ENCODE measurements around the gene SRPRB.

SRPRB gene

DNA sequence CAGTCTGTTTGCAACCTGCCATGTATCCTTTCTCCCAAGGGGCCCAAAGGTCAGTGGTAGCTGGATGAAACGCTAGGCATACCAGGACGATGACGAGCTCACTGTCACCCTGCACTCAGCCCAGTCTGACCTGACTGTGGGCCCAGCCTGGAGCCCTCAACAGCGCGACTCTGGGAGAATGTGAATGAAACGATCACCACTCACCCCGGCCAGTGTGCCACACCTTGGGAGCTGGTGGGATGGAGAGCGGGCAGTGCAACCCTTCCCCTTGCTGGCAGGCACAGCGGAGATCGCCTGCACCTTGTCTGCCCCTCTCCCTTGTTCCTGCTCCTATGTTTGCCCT, 27.2 kb downstream of the SRPRB start:
- no peak overlapping the region for H3K4me3 ChIP-seq (ENCODE audit: low read length in 2 of 2)
- WGBS, 2 donors (ENCODE audit: extremely low coverage in 2 of 2, insufficient read length in 2 of 2, insufficient replicate concordance in 1 of 2), result no CpG with 5 or more reads among the region's 10 CpGs
- no peak overlapping the region for H3K18ac ChIP-seq (ENCODE audit: low read length)
- H3K14ac ChIP-seq (ENCODE audit: low read length), result no peak overlapping the region
- H3K4me1 ChIP-seq (ENCODE audit: control insufficient read depth in 2 of 2, insufficient read depth in 1 of 2, low read depth in 1 of 2, low read length in 2 of 2), result no peaks in the 10 kb centered on the region
- H2BK12ac ChIP-seq (ENCODE audit: low read length), result no peak overlapping the region
- H3K27ac ChIP-seq (replicated peaks; ENCODE audit: low read length), result no peak overlapping the region
- no peak overlapping the region for H3K4ac ChIP-seq (ENCODE audit: low read length)
- no peak overlapping the region for H3K23ac ChIP-seq (ENCODE audit: low read depth, low read length, poor library complexity)
- no peak overlapping the region for H2BK15ac ChIP-seq (ENCODE audit: low read length)
- H4K8ac ChIP-seq (ENCODE audit: low read depth, low read length), result no peak overlapping the region
- H4K91ac ChIP-seq (ENCODE audit: low read depth, low read length, poor library complexity), result no peak overlapping the region
- no peak overlapping the region for H3K4me2 ChIP-seq (ENCODE audit: insufficient read depth, low read length, poor library complexity, severe bottlenecking)
- H3K27me3 ChIP-seq (ENCODE audit: control insufficient read depth in 3 of 3, insufficient read depth in 3 of 3, low read depth in 1 of 3, low read length in 3 of 3), result peaks cover 0 to 24% (median 0%) of the 10 kb centered on the region in 3 experiments
- no peak for DNase-seq (ENCODE audit: low spot score)
- H3K9ac ChIP-seq (ENCODE audit: low read depth, low read length, poor library complexity), result no peak overlapping the region
- H2AK5ac ChIP-seq (ENCODE audit: low read depth, low read length), result no peak overlapping the region
- H3K36me3 ChIP-seq (replicated peaks in 1 of 2; ENCODE audit: control insufficient read depth in 2 of 2, insufficient read depth in 2 of 2, low read length in 2 of 2), result peaks cover 0 to 12% of the 10 kb centered on the region in 2 donors
- no peak overlapping the region for H2AFZ ChIP-seq (ENCODE audit: low read length)
- peaks cover 0 to 2% of the 10 kb centered on the region in 2 donors for H3K9me3 ChIP-seq (replicated peaks in 1 of 2; ENCODE audit: control insufficient read depth in 2 of 2, insufficient read depth in 1 of 2, low read depth in 1 of 2, low read length in 2 of 2)
- H2BK120ac ChIP-seq (ENCODE audit: low read depth, low read length), result no peak overlapping the region
- H2BK5ac ChIP-seq (ENCODE audit: low read length), result no peak overlapping the region
- no peaks in the 10 kb centered on the region for H3K79me1 ChIP-seq (ENCODE audit: low read depth, low read length)

DNA sequence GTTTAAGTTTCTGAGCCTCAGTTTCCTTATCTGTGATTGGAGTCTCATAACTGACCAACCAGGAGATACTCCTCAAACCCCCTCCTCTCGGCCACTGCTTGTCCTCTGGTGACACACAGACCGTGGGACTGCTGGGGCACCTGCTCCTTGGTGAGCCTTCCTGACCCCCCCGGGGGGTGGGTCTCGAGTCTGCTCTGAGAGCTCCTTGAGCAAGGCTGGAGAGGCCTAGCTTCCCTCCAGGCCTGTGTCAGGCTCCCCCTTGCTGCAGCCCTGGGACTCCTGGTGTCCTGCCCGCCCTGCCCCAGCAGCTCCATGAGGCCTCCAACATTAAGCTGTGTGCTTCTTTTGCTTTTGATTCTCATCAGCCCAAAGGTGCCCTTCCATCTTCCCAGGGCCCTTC, 27.7 kb downstream of the SRPRB start:
- H4K8ac ChIP-seq (ENCODE audit: low read depth, low read length), result no peak overlapping the region
- no peak overlapping the region for H2AFZ ChIP-seq (ENCODE audit: low read length)
- no peak overlapping the region for H3K18ac ChIP-seq (ENCODE audit: low read length)
- H2BK15ac ChIP-seq (ENCODE audit: low read length), result no peak overlapping the region
- no peak overlapping the region for H3K27ac ChIP-seq (replicated peaks; ENCODE audit: low read length)
- H3K4me3 ChIP-seq (ENCODE audit: low read length in 2 of 2), result no peak overlapping the region
- peaks cover 0 to 15% of the 10 kb centered on the region in 2 donors for H3K36me3 ChIP-seq (replicated peaks in 1 of 2; ENCODE audit: control insufficient read depth in 2 of 2, insufficient read depth in 2 of 2, low read length in 2 of 2)
- H3K4ac ChIP-seq (ENCODE audit: low read length), result no peak overlapping the region
- no peak overlapping the region for H3K4me2 ChIP-seq (ENCODE audit: insufficient read depth, low read length, poor library complexity, severe bottlenecking)
- no peak overlapping the region for H2BK120ac ChIP-seq (ENCODE audit: low read depth, low read length)
- no peak overlapping the region for H4K91ac ChIP-seq (ENCODE audit: low read depth, low read length, poor library complexity)
- no peak overlapping the region for H3K9ac ChIP-seq (ENCODE audit: low read depth, low read length, poor library complexity)
- no peak overlapping the region for H3K14ac ChIP-seq (ENCODE audit: low read length)
- peaks cover 0 to 24% (median 0%) of the 10 kb centered on the region in 3 experiments for H3K27me3 ChIP-seq (ENCODE audit: control insufficient read depth in 3 of 3, insufficient read depth in 3 of 3, low read depth in 1 of 3, low read length in 3 of 3)
- no CpG with 5 or more reads among the region's 5 CpGs for WGBS, 2 donors (ENCODE audit: extremely low coverage in 2 of 2, insufficient read length in 2 of 2, insufficient replicate concordance in 1 of 2)
- H2BK5ac ChIP-seq (ENCODE audit: low read length), result no peak overlapping the region
- no peaks in the 10 kb centered on the region for H3K4me1 ChIP-seq (ENCODE audit: control insufficient read depth in 2 of 2, insufficient read depth in 1 of 2, low read depth in 1 of 2, low read length in 2 of 2)
- H2AK5ac ChIP-seq (ENCODE audit: low read depth, low read length), result no peak overlapping the region
- DNase-seq (ENCODE audit: low spot score), result no peak
- H3K9me3 ChIP-seq (replicated peaks in 1 of 2; ENCODE audit: control insufficient read depth in 2 of 2, insufficient read depth in 1 of 2, low read depth in 1 of 2, low read length in 2 of 2), result peaks cover 0 to 2% of the 10 kb centered on the region in 2 donors
- no peak overlapping the region for H3K23ac ChIP-seq (ENCODE audit: low read depth, low read length, poor library complexity)
- H3K79me1 ChIP-seq (ENCODE audit: low read depth, low read length), result no peaks in the 10 kb centered on the region
- no peak overlapping the region for H2BK12ac ChIP-seq (ENCODE audit: low read length)

DNA sequence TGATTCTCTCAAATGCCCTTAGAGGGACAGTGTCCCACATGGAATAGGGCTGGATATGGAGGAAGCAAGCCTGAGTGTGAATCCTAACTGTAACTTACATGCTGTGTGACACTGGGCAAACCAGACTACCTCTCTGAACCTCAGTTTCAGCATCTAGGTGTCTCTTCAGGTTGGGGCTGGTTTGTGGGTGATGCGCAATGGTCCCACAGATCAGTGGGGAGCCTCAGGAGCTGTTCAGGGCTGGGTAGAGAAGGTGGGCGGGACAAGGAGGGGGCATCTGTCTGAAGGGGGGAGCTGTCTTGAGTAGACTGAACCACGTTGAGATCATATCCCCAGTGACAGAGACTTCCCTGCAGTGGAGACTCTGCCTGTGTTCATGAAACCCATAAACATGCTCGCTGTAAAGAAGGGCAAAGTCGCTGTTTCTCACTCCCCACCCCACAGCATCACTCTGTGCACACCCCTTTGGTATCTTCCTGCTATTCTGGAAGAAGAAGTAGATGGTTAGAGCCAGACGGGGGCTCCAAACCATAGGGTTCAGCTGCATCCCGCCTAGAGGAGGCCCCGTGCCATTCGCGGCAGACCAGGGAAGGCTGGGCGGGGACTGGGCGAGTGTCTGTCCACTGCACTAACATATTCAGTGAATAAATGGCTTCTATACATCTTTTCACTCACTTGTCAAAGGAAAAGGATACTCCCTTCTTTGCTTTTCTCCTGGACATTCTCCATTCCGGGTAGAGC, 28.4 kb downstream of the SRPRB start:
- Histone ChIP-seq H3K79me1 (ENCODE audit: low read depth, low read length) (no peaks in the 10 kb centered on the region), H2AK5ac (ENCODE audit: low read depth, low read length) (no peak overlapping the region), H3K27ac (replicated peaks; ENCODE audit: low read length) (no peak overlapping the region), H2BK120ac (ENCODE audit: low read depth, low read length) (no peak overlapping the region), H3K9ac (ENCODE audit: low read depth, low read length, poor library complexity) (no peak overlapping the region), H3K23ac (ENCODE audit: low read depth, low read length, poor library complexity) (no peak overlapping the region), H3K4me1 (ENCODE audit: control insufficient read depth in 2 of 2, insufficient read depth in 1 of 2, low read depth in 1 of 2, low read length in 2 of 2) (no peaks in the 10 kb centered on the region), H2AFZ (ENCODE audit: low read length) (no peak overlapping the region), H4K91ac (ENCODE audit: low read depth, low read length, poor library complexity) (no peak overlapping the region), H3K18ac (ENCODE audit: low read length) (no peak overlapping the region), H3K14ac (ENCODE audit: low read length) (no peak overlapping the region), H4K8ac (ENCODE audit: low read depth, low read length) (no peak overlapping the region), H2BK12ac (ENCODE audit: low read length) (no peak overlapping the region), H2BK5ac (ENCODE audit: low read length) (no peak overlapping the region), H3K36me3 (replicated peaks in 1 of 2; ENCODE audit: control insufficient read depth in 2 of 2, insufficient read depth in 2 of 2, low read length in 2 of 2) (peaks cover 0 to 18% of the 10 kb centered on the region in 2 donors), H3K9me3 (replicated peaks in 1 of 2; ENCODE audit: control insufficient read depth in 2 of 2, insufficient read depth in 1 of 2, low read depth in 1 of 2, low read length in 2 of 2) (peaks cover 0 to 2% of the 10 kb centered on the region in 2 donors), H3K27me3 (ENCODE audit: control insufficient read depth in 3 of 3, insufficient read depth in 3 of 3, low read depth in 1 of 3, low read length in 3 of 3) (peaks cover 0 to 20% (median 0%) of the 10 kb centered on the region in 3 experiments), H3K4me3 (ENCODE audit: low read length in 2 of 2) (no peak overlapping the region), H3K4ac (ENCODE audit: low read length) (no peak overlapping the region), H3K4me2 (ENCODE audit: insufficient read depth, low read length, poor library complexity, severe bottlenecking) (no peak overlapping the region), H2BK15ac (ENCODE audit: low read length) (no peak overlapping the region)
- no CpG with 5 or more reads among the region's 13 CpGs for WGBS, 2 donors (ENCODE audit: extremely low coverage in 2 of 2, insufficient read length in 2 of 2, insufficient replicate concordance in 1 of 2)
- DNase-seq (ENCODE audit: low spot score), result no peak

DNA sequence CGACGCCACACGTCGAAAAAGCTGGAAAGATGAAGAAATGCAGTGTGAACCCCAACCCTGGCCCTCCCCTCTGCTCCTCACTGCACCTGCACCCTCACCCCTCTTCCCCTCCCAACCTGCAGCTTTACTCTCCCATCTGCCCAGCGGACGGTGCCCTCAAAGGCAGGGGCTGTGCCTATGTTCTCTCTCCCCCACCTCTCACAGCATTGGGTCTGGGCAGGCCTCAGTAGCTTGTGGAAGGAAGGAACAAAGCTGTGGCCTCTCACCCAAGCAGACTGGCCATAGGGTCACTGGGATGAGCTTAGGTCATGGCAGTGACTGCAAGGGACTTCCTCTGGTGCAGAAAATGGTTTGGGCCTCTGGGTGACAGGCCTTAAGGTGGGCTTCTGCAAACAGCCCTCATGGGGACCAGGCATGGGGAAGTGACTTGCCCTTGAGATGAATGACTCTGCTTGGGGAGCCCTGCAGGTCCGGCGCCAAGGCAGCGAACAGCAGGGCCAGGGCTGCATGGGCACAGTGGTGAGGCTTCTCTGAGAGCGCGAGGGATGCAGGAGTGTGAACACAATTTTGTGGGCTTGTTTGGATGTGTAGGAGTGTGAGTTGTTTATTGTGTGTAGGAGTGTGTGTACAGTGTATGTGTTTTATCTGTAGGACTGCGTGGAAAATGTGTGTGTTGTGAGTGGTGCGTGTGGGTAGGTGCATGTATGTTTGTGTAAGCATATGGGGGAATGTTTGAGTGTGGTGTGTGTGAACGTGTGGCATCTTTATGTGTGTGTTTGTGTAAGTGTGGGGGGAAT, 29.2 kb downstream of the SRPRB start:
- H3K27ac ChIP-seq (replicated peaks; ENCODE audit: low read length), result no peak overlapping the region
- H3K23ac ChIP-seq (ENCODE audit: low read depth, low read length, poor library complexity), result no peak overlapping the region
- H2BK12ac ChIP-seq (ENCODE audit: low read length), result no peak overlapping the region
- H2BK5ac ChIP-seq (ENCODE audit: low read length), result no peak overlapping the region
- no peaks in the 10 kb centered on the region for H3K79me1 ChIP-seq (ENCODE audit: low read depth, low read length)
- no peaks in the 10 kb centered on the region for H3K4me1 ChIP-seq (ENCODE audit: control insufficient read depth in 2 of 2, insufficient read depth in 1 of 2, low read depth in 1 of 2, low read length in 2 of 2)
- H3K4me2 ChIP-seq (ENCODE audit: insufficient read depth, low read length, poor library complexity, severe bottlenecking), result no peak overlapping the region
- no peak overlapping the region for H4K8ac ChIP-seq (ENCODE audit: low read depth, low read length)
- H3K36me3 ChIP-seq (replicated peaks in 1 of 2; ENCODE audit: control insufficient read depth in 2 of 2, insufficient read depth in 2 of 2, low read length in 2 of 2), result peaks cover 0 to 23% of the 10 kb centered on the region in 2 donors
- no peak overlapping the region for H3K4ac ChIP-seq (ENCODE audit: low read length)
- no peak overlapping the region for H3K14ac ChIP-seq (ENCODE audit: low read length)
- H4K91ac ChIP-seq (ENCODE audit: low read depth, low read length, poor library complexity), result no peak overlapping the region
- H3K9ac ChIP-seq (ENCODE audit: low read depth, low read length, poor library complexity), result peak overlapping the region; percentile 65
- H3K9me3 ChIP-seq (replicated peaks in 1 of 2; ENCODE audit: control insufficient read depth in 2 of 2, insufficient read depth in 1 of 2, low read depth in 1 of 2, low read length in 2 of 2), result peaks cover 0 to 2% of the 10 kb centered on the region in 2 donors
- H2AK5ac ChIP-seq (ENCODE audit: low read depth, low read length), result no peak overlapping the region
- no peak overlapping the region for H3K4me3 ChIP-seq (ENCODE audit: low read length in 2 of 2)
- no peak for DNase-seq (ENCODE audit: low spot score)
- H3K27me3 ChIP-seq (ENCODE audit: control insufficient read depth in 3 of 3, insufficient read depth in 3 of 3, low read depth in 1 of 3, low read length in 3 of 3), result peaks cover 0 to 20% (median 0%) of the 10 kb centered on the region in 3 experiments
- no peak overlapping the region for H2AFZ ChIP-seq (ENCODE audit: low read length)
- no peak overlapping the region for H3K18ac ChIP-seq (ENCODE audit: low read length)
- H2BK120ac ChIP-seq (ENCODE audit: low read depth, low read length), result no peak overlapping the region
- no peak overlapping the region for H2BK15ac ChIP-seq (ENCODE audit: low read length)
- 100% methylated on average over 3 of the region's 14 CpGs; no CpG with 5 or more reads in 1 of the 2 donors for WGBS, 2 donors (ENCODE audit: extremely low coverage in 2 of 2, insufficient read length in 2 of 2, insufficient replicate concordance in 1 of 2)
